ENCODE data around the gene CCDC13.
A peak's percentile ranks its signal among the peaks of the same experiment; 100 is the strongest.

Gene CCDC13

DNA sequence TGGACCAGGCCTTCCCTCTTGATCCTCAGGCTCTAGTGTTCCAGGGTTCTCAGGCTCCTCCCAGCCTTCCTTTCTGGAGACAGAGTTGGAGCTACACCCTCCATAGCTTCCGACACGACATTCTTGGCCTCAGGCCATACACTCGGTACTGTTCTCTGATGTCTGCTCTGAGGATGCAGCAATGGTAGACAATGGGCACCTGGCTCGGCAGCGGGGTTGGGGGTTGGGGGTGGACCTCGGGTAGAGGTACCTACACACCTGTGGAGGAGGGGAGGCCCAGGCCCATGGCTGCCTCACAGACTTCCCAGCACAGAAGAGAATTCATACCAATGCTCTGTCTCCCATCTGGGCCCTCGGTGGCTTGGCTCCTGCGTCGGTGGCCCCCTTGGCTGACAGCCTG, 21.4 kb downstream of the CCDC13 start:
- H3K36me3 ChIP-seq, result no peaks in the 10 kb centered on the region
- no peak for DNase-seq
- no peaks in the 10 kb centered on the region for H3K9me3 ChIP-seq
- no peaks in the 10 kb centered on the region for H3K27me3 ChIP-seq
- TF ChIP-seq, protein P1, sequence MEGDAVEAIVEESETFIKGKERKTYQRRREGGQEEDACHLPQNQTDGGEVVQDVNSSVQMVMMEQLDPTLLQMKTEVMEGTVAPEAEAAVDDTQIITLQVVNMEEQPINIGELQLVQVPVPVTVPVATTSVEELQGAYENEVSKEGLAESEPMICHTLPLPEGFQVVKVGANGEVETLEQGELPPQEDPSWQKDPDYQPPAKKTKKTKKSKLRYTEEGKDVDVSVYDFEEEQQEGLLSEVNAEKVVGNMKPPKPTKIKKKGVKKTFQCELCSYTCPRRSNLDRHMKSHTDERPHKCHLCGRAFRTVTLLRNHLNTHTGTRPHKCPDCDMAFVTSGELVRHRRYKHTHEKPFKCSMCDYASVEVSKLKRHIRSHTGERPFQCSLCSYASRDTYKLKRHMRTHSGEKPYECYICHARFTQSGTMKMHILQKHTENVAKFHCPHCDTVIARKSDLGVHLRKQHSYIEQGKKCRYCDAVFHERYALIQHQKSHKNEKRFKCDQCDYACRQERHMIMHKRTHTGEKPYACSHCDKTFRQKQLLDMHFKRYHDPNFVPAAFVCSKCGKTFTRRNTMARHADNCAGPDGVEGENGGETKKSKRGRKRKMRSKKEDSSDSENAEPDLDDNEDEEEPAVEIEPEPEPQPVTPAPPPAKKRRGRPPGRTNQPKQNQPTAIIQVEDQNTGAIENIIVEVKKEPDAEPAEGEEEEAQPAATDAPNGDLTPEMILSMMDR (IDR thresholded peaks at IDR 0.05; ENCODE audit: low read depth, low read length), result no peak
- no peaks in the 10 kb centered on the region for H3K4me1 ChIP-seq
- no peak overlapping the region for H3K4me3 ChIP-seq (ENCODE audit: low read depth, low read length)

DNA sequence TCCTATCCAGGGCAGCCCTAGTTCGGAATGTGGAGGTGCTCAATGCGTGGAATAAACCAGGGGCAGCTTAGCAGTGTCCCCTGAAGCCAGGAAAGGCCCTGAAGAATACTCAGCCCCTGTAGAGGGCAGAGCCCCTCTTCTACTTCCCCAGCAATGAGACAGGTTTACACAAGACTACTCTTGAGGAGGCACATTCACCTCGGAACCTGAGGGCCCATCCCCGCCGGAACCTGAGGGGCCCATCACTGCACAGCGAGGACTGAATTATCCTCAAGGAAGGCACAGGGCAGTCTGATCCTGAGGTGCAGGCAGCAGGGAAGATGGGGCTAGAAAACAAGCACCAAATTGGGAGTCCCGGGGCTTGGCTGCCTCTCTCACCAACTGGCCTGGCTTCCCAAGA, 22.2 kb downstream of the CCDC13 start:
- no peak for DNase-seq
- Histone ChIP-seq H3K4me1 (no peaks in the 10 kb centered on the region), H3K9me3 (no peaks in the 10 kb centered on the region), H3K4me3 (ENCODE audit: low read depth, low read length) (no peak overlapping the region), H3K36me3 (no peaks in the 10 kb centered on the region), H3K27me3 (no peaks in the 10 kb centered on the region)
- TF ChIP-seq, protein P1 (IDR thresholded peaks at IDR 0.05; ENCODE audit: low read depth, low read length), result no peak

GRCh38 chr3:42749753-42750231, 23.3 kb downstream of the CCDC13 start:
- H3K36me3 ChIP-seq, result no peaks in the 10 kb centered on the region
- H3K4me1 ChIP-seq, result no peaks in the 10 kb centered on the region
- no peaks in the 10 kb centered on the region for H3K9me3 ChIP-seq
- TF ChIP-seq, protein P1 (IDR thresholded peaks at IDR 0.05; ENCODE audit: low read depth, low read length), result peak; percentile 29
- no peak for DNase-seq
- H3K27me3 ChIP-seq, result no peaks in the 10 kb centered on the region
- H3K4me3 ChIP-seq (ENCODE audit: low read depth, low read length), result no peak overlapping the region

GRCh38 chr3:42749025-42749752, 23.9 kb downstream of the CCDC13 start:
- Histone ChIP-seq H3K9me3 (no peaks in the 10 kb centered on the region), H3K36me3 (no peaks in the 10 kb centered on the region), H3K4me3 (ENCODE audit: low read depth, low read length) (no peak overlapping the region), H3K4me1 (no peaks in the 10 kb centered on the region), H3K27me3 (no peaks in the 10 kb centered on the region)
- DNase-seq, result no peak
- TF ChIP-seq, protein P1 (IDR thresholded peaks at IDR 0.05; ENCODE audit: low read depth, low read length), result no peak

- Histone ChIP-seq H3K9me3 (no peaks in the 10 kb centered on the region), H3K36me3 (no peaks in the 10 kb centered on the region), H3K4me1 (no peaks in the 10 kb centered on the region), H3K27me3 (no peaks in the 10 kb centered on the region), H3K4me3 (ENCODE audit: low read depth, low read length) (no peak overlapping the region)
- no peak for DNase-seq
- TF ChIP-seq, protein P1 (IDR thresholded peaks at IDR 0.05; ENCODE audit: low read depth, low read length), result no peak
These were observed 25.5 kb downstream of the CCDC13 start for GRCh38 chr3:42747581-42747980.
